GM18511 (cell line): Measurements from ENCODE around the gene MRGPRX4.
"Not testable (repeated sequence)": the region's sequence is repeated elsewhere in the genome, so short reads cannot be mapped to it uniquely, and the experiment has no call there.

ENCODE experiments used
- ATAC-seq: cut with Tn5 transposase; IDR thresholded peaks from one replicate; pipeline ENCODE4 v1.9.1; 2021; ENCODE audit warnings: mild to moderate bottlenecking, moderate library complexity; ENCODE audit not compliant: unreplicated experiment

Gene MRGPRX4

GRCh38 chr11:18172666-18173065 is at the start of gene MRGPRX4:
TSS of gene MRGPRX4 (plus strand) at chr11:18172837. CDS start at chr11:18173257, 420 bp downstream.
- no peak for ATAC-seq

- not testable (repeated sequence) for ATAC-seq
Observed at GRCh38 chr11:18131115-18131514, 41.5 kb upstream of the MRGPRX4 start.

GRCh38 chr11:18132341-18132740 is 40.3 kb upstream of the MRGPRX4 start, which contains the start of gene MRGPRX3:
TSS of gene MRGPRX3 (plus strand) at chr11:18132571. CDS start at chr11:18137203, 4,632 bp downstream.
- ATAC-seq: no peak

GRCh38 chr11:18135308-18135707 is 37.3 kb upstream of the MRGPRX4 start:
- ATAC-seq: no peak

- ATAC-seq: no peak
Observed at GRCh38 chr11:18137186-18137800, 35.3 kb upstream of the MRGPRX4 start.

- ATAC-seq: no peak
Observed at GRCh38 chr11:18140145-18140544, 32.5 kb upstream of the MRGPRX4 start.

GRCh38 chr11:18144243-18144642 is 28.4 kb upstream of the MRGPRX4 start:
- no peak for ATAC-seq

- ATAC-seq: no peak
Observed at GRCh38 chr11:18145025-18145424, 27.6 kb upstream of the MRGPRX4 start.

GRCh38 chr11:18145837-18146236 is 26.8 kb upstream of the MRGPRX4 start:
- ATAC-seq: no peak

GRCh38 chr11:18151581-18151980 is 21.1 kb upstream of the MRGPRX4 start:
- no peak for ATAC-seq

- no peak for ATAC-seq
Observed at GRCh38 chr11:18168372-18168771, 4.3 kb upstream of the MRGPRX4 start.

- ATAC-seq: no peak
Observed at GRCh38 chr11:18171377-18172000, 1.1 kb upstream of the MRGPRX4 start.

- no peak for ATAC-seq
Observed at GRCh38 chr11:18173225-18173866, 709 bp downstream of the MRGPRX4 start.

- no peak for ATAC-seq
Observed at GRCh38 chr11:18188796-18189195, 16.2 kb downstream of the MRGPRX4 start.

- ATAC-seq: not testable (repeated sequence)
Observed at GRCh38 chr11:18189476-18190245, 17.0 kb downstream of the MRGPRX4 start.

- no peak for ATAC-seq
Observed at GRCh38 chr11:18191376-18191775, 18.7 kb downstream of the MRGPRX4 start.

GRCh38 chr11:18193010-18193409 is 20.4 kb downstream of the MRGPRX4 start:
- no peak for ATAC-seq

GRCh38 chr11:18196532-18196931 is 23.9 kb downstream of the MRGPRX4 start:
- no peak for ATAC-seq

GRCh38 chr11:18197738-18198137 is 25.1 kb downstream of the MRGPRX4 start:
- ATAC-seq: not testable (repeated sequence)

- no peak for ATAC-seq
Observed at GRCh38 chr11:18203723-18204122, 31.1 kb downstream of the MRGPRX4 start.

- ATAC-seq: no peak
Observed at GRCh38 chr11:18204220-18204619, 31.6 kb downstream of the MRGPRX4 start.
